Stimulated activated CD4-positive, alpha-beta T cell treated with anti-CD3 and anti-CD28 coated beads, TNF-alpha, amount 100 ng/mL, for 48 hours (primary cell): ENCODE measurements around the gene CCNI2.
A peak's percentile ranks its signal among the peaks of the same experiment; 100 is the strongest.

ENCODE experiments used
- DNase-seq, 3 donors: peaks; one replicate each; pipeline ENCODE4 v3.0.0-alpha.2; 2020; ENCODE audit warnings: low read depth in 3 of 3

The CCNI2 gene

DNA sequence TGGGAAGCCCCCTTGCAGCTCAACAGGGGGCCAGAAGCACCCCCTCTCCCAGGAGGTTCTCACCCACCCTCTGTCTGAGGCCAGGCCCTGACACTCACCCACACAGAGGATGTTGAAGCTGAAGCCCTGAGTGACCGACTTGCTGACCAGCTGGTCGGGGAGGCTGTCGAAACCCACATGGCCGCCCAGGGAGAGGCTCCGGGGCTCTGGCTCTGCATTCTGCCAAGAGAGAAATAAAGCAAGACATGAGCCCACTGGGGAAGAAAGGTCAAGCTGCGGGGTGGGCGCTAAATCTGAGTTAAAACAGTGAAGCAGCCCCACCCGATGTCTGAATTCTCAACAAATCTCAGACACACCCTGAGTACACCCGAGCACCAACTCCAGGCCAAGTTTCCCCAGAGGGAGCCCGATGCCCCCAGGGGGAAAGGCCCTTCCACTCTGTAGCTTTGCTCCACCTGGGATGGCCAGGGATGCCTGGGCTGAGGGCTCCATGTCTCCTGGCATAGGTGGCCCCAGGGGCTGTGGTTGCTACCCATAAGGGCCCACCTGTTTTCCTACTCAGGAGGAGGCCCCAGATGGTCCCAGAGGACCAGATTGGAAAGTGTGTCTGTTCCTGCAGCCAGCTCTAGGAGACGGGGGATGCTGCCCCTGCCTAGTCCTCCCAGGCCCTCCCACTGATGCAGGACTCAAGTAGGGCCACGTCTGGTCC lies 18.2 kb downstream of the CCNI2 start:
- no peak for DNase-seq

DNA sequence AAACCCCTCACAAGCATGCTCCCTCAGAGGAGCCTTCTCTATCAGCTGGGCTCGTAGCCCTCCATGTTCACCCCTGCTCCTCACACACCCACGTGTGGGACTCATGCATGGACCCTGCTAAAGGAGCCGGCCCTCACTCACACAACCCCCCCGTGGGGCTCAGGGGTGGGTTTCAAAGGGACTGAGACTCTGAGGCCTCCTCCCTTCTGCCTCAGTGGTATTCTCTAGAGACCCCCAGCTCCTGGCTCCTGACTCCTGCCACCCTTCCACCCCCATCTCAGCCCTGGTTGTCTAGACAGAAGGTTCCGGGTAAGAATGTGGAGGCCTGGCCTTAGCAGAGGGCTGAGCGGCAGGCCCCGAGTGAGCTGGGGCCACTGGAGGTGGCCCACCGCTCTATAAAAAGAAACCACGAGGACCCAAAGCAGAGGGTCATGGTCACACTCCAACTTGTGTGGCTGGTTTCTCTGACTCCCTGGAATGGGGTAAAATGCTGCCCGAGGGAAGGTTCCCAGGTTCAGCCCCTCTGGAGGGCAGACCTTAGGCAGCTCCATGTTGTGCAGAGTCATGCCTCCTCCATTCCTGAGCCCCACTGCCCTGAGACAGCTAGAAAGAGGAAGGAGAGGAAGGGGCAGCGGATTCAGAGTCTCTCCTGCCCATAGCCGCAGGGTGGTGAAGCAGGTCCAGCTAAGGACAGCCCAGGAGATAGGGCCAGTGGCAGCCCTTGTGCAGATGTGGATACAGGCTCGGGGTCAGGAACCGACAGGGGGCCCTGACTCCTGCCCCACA lies 19.0 kb downstream of the CCNI2 start:
- no peak for DNase-seq

DNA sequence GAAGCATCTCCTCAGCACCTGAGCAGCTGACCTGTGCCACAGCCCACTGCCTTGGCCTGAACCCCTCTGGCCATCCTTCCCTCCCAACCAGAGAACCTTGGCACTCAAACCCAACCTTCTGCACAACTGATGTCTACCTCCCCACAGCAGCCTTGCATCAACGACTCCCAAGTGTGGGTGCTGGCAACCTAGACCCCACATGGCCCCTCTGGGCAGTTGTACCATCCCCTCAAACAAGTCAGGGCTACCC lies 19.5 kb downstream of the CCNI2 start:
- DNase-seq, result no peak

DNA sequence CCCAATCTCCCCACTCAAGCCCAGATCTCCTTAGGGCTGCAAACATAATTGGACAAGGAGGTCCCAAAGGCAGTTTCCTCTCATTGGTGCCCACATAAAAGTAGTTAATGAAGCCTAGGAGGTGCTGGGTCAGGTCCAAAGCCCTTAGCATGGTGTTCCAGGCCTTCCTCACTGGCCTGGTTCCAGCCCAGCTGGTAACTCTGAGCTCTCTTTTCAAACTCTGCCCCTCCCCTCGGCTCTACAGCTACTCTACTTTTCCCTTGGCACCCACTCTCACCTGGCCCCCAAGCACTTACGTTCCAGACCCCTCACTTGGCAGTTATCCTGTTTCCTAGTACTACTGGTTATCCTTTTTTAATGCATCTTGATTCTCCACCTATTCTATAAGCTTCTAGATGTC lies 19.9 kb downstream of the CCNI2 start:
- no peak for DNase-seq

DNA sequence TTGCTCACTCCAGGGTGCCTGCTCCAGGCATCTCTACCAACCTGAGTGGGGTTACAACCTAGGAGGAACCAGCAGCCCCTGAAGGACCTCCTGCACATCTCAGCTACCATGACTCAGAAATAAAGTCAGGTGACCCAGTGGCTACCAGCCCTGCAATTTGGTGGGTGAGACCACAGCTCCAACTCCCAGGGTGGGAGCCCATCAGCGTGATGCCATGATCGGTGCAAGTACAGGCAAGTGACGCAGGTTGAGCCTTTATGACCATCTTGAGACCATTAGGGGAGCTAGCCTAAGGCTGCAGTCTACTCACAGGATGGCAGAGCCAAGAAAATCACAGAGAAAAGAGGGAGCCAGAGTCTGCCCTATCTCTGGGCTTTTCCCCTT lies 21.3 kb downstream of the CCNI2 start:
- DNase-seq, result no peak

DNA sequence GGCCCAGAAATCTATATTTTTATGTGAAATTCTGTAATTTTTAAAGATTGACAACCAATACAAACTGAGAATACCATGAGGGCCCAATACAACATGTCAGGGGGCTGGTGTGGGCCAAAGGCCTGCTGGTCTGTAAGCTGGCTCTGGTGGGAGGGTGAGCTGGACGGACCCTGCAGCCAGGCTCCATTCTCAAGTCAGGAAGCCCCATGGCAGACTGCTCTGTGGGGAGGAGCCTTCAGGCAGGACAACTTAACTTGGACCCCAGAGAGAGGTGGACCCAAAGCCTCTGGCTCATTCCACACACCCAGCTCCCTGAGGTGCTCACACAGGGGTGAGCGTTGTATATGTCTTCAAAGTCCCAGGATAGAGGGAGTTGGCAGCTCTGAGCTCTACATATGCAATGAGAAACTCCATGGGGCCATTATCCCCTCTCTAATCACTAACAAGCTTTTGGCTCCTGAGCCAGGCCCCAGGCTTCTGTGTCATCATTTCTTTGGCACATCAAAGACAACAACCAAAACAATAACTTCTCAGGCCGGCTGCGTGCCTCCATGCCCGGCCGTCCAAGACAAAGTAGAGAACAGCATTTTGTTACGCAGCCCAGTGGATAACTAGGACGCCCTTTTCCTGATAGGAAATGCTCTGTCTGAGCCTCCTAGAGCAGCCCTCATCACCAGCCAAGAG lies 23.4 kb downstream of the CCNI2 start:
- DNase-seq, result no peak

DNA sequence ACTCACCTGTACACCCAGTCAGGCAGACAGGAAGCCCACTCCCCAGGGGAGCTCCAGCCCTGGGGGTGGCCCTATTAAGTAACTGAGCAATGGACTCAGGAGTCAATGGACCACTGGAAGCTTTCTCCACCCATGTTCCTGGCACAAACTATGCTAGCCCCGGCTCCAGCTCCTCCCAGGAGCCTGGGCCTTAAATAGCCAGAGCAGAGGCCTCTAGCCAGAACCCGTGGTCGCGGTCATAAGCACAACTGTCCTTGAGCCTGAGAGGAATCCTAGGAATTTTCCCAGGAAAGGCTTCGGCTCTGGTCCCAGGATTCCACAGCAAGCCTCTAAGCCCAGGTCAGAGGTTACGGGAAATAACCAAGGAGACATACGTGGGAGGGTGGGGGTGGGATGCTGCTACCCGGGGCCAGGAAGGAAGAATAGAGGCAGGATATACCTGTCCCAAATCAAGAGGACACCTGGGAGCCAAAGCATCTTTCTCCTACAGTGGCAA lies 24.3 kb downstream of the CCNI2 start:
- no peak for DNase-seq

DNA sequence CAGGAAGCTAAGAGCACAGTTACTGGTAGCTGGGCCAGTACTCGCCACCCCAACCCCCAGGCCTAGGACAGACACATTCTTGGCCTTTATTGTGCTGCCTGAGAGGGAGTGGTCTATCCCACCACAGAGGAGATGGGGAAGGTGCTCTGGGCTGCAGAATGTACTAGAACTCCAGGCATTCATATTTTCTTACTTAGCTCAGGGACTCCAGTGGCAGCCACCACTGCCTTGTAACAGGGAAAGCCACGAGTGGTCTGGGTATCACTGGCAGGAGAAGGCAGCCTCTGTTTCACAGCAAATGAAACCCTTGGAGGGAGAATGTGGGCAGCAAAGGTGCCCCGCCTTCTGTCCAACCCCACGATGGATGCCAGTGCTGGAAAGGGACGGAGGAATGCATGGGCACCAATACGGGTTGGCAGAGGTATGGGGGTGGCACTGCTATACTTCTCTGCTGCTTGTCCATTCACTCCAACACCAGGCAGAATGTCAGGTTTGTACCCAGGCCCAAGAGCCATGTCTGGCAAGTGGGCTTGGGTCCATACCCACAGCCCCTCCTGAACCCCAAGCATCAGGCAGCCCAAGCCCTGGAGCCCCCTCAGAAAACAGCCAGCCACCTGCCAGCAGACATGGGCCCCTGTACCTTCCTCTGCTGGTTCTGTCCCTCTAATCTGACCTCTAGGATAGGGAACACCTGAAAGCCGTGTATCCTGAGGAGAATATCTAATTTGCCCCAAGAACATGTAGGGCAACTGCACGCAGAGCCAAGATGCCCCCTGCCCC lies 25.3 kb downstream of the CCNI2 start:
- DNase-seq, result no peak

DNA sequence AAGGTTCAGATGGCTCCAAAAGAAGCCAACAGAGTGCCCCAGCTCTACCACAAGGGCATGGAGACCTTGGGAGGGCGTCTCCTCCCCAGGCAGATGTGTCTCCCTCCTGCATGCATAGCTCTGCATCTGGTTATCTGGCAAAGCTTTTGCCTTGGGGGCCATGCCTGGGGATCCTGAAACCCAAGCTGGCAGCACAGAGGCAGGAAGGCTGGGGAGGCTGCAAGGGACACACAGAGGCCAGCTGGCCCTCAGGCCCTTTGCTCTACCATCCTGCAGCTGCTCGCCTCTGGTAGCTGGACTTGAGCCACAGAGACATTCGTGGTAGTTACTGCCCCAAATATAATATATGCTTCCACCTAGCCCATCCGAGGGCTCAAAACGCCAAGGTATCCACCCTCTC lies 25.9 kb downstream of the CCNI2 start:
- DNase-seq, result no peak

DNA sequence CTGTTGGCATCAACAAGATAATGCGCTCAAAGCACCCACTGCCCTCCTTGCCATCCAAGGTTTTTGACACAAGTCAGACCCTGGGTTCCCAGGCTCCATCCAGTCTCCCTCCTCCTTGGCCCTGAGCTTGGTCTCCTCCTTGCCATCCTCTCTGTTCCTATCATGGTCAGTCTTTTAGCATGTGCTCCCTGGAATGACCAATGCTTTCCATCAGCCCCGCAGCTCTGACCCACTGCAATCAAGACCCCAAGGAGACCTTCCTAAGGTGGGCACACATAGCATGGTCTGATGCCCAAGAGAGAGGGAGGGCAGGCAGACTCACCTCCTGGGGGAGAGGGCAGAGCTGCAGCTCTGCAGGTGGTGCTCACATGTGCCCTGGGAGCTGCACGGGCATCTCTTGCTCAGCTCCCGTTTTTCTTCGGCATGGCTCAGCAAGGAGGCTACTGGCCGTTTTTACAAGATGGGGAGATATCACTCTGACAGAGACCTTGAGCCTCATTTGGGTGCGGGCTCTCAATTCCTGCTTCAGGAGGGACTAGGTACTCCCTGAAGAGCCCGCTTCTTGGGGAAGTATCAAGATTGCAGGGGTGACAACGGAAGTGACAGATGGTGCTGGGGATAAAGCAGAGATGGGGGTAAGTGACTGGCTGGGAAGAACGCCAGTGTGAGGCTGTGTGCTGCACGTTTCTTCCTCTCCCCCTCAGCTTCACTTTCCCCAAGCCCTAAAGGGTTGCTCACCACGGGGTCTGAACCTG lies 26.6 kb downstream of the CCNI2 start:
- DNase-seq, result no peak

DNA sequence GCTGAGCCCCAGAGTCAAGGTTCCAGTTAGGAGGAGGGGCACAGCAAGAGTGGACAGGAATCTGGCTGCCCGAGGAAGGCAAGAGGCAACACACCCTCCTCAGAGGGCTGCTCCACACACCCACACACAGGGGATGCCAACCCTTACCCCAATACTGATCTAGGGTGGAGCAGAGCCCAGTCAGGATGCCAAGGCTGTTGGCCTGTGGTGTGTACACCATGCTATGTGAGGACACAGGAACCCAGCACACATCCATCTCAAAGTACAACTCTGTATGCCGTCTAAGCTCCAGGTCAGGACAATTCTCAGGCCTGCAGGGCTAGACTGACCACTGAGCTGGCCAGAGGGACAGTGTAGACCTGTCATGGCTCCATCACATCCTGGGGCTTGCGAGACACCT lies 27.2 kb downstream of the CCNI2 start:
- DNase-seq, result no peak

DNA sequence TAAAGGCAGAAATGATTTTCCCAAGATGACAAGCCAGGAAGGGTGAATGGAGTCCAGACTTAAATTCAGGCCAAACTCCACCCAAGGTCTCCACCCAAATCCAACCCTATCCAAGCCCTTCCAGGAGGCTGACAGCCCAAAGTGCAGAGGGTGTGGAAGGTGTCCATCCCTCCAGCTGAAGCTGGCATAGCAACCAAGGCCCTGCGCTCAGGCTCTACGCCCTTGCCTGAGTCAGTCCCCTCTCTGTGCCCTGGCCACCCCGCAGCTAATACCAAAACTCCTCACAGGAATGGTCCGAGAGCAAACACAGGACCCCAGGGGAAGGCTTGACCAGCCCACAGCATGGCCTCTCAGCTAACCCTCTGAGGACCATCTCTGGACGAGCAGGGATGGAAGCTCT lies 27.7 kb downstream of the CCNI2 start:
- no peak for DNase-seq

DNA sequence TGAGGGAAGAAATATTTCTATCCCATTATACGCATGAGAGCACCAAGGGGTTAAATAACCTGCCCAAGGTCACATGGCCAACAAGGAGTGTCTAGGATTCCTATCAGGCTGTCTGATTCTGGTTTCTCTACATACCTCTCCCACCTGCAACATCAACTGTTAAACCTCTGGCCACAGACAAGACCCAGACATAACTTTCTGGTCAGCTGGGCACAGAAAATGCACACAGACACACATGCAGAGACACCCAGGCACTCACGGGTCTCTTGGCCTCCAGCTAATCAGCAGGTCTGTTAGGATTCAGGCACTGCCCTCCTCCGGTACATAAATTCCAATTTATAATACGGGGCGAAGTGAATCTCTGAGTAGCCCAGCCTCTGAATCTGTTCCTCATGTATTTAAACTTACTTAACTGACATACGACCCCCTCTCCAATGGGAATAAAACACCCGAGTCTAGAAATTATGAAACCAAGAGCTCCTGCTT lies 28.3 kb downstream of the CCNI2 start:
- no peak for DNase-seq

DNA sequence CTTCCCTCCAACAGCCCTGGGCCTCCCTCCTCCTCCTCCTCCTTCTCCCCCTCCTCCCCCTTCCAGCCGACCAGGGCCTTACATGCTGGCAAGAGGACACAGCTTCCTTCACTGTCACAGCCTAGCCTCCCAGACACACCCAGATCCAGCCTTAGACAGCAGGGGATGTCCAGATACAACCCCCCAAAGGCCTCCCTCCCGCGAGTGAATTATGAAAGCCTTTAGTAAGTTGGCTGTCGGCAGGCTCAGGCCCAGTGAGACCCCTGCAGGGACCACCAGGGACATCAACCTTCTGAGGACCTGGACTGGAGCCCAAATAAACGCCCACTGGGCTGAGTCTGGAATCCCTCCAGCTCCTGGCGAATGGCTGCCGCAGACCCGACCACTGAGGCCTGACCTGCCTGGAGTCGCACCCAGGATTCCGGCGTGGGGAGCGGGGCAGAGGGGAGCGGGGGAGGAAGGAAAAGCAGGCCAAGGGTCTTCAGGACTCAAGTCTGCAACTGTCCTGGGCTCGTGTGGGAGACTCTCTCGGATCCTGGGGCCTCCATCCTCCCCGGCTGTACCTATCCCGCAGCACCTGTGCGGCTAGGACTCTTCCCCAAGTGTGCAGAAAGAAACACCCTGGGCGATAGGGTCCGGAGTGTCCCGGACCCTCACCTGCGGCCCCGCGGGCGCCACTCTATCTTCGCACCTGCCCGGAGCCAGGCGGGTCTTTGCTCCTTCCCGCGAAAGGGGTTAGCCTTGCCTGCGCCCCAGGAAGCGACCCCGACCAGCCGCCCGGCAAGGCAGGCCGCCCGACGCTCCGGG lies 29.1 kb downstream of the CCNI2 start:
- no peak for DNase-seq

DNA sequence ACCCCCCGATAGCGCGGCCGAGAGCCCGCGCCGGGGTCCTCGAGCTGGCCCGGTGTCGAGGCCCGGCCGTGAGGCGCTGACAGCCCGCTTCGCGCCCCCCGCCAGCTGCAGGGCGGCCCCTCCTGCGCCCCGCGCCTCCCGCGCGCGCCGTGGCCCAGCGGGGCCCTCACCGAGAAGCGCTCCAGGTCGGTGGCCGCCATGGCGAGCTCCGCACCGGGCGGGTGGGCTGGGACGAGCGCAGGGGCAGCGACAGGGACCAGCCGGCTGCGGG lies 29.6 kb downstream of the CCNI2 start:
- DNase-seq, result no peak

DNA sequence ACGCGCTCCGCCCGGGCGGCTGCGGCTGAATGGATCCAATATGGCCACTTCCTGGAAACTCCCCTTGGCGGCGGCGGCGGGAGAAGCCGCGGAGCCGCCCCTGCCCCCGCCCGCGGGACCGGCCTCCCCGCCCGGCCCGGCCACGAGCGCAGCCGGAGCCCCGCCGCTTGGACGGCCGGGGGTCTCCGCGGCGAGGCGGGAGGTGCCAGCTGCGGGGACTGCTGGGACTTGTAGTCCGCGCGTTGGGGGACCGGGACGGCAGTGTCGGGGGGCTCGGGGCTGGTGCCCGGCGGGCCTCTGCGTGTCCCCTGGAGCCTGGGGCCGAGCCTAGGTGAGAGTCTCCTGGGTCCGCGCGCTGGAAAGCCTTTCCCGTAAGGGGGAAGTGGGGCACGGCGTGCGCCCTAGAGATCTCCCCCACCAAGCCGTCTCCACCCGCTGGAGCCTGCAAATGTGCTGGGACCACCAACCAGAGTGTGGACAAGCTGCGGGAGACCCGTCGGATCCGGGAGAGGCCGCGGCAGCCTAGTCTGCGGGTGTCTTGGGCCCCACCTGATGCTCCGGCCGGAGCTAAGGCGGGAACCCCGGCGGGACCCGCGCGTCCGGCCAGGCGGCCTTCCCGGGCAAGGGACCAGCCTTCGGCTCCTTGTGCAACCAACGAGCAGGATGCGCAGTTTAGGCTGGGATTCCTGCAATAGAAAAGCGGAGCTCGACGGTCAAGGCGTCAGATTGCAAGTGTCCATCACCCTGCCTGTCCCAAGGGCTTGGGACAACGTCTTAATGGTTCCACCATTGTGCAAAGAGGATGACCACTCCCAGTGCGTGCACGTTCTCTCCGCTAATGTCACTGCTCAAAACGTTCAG lies 30.2 kb downstream of the CCNI2 start, which contains the start of gene SEPTIN8:
TSS of gene SEPTIN8 (minus strand) at position 31 of the 861 bp plus-strand sequence. CDS start 102 bp downstream, outside the sequence.
- peak in 1 of 3 donors; percentile 30 for DNase-seq

DNA sequence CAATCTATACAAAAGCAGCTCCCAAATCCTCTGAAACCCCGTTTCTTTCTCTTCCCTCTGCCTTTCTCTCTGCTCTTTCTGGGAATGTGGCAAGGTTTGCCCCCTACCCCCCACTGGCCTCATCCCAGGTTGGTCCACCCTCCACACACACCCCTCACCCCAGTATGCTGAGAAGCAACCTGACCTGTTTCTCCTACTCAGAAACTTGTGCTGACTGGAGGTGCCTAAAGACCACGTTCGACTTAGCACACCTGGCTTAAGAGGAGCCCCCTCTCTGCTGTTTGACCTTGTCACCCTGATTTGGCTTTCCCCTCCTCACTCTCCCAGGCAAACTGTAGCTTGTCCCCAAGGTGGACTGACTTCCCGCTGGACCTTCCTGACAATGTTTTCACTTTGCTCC lies 30.9 kb downstream of the CCNI2 start:
- DNase-seq, result no peak

DNA sequence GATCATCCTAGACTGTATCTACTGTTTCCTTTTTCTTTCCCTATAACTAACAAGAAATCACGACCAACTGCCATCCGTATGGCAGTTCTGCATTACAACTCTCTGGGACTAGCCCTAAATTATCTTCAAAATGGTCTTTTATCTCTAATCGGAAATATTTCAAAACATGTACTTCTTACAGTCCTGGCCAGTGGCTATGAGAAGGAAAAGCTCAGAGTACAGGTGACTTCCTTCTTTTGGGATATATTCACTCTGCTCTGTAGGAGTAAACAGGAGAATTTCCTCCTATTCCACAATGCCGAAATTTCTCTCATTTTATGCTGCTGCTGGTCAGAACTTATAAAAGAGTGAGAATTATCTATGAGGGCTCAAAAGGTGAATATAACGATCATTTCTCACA lies 31.6 kb downstream of the CCNI2 start:
- no peak for DNase-seq

DNA sequence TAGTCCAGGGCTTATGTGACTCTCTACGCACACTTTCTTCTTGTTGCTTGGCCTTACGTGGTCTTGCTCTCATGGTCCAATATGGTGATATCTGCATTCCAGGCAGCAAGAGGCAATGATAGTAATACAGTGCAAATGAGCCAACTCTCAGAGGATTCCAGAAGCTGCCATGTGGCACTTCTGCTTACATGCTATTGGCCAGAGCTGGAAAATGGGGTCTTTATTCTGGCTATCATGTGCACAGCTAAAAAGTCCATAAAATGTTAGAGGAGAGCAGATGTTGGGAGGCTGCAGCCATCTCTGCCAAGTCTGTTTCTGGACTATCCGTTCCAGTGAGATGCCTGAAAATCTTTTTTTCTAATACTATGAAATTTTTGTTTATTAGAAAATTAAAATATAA lies 32.7 kb downstream of the CCNI2 start:
- DNase-seq, result no peak

DNA sequence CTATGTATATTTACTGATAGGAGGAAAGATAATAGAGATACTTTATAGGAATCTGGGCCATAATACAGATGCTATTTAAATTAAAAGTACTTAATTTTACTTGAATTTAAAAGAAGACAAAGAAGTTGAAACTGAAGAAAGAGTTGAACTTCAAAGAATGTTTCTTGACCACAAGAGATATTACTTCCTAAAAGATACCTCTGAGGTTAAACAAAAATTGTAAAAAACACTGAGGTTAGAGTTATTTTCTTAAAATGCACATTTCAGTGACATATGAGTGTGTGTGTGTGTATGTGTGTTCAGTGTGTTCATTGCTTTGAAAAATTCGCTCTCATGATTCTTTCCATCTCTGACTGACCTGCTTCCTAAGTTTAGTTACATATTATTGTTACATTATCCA lies 33.4 kb downstream of the CCNI2 start:
- no peak for DNase-seq
